ENCODE measurements around the gene CBFA2T2.
"Not testable (repeated sequence)": the region's sequence is repeated elsewhere in the genome, so short reads cannot be mapped to it uniquely, and the experiment has no call there.

The CBFA2T2 gene

GRCh38 chr20:33622705-33623365 is 132.9 kb downstream of the CBFA2T2 start:
- no peak for DNase-seq (ENCODE audit: low read depth, low spot score)

GRCh38 chr20:33624399-33624798 is 134.5 kb downstream of the CBFA2T2 start:
- no peak for DNase-seq (ENCODE audit: low read depth, low spot score)

- DNase-seq (ENCODE audit: low read depth, low spot score), result no peak
Measured at GRCh38 chr20:33626190-33626589, 136.3 kb downstream of the CBFA2T2 start.

- no peak for DNase-seq (ENCODE audit: low read depth, low spot score)
Measured at GRCh38 chr20:33627577-33628216, 137.8 kb downstream of the CBFA2T2 start.

GRCh38 chr20:33629533-33629932 is 139.6 kb downstream of the CBFA2T2 start:
- DNase-seq (ENCODE audit: low read depth, low spot score), result no peak

GRCh38 chr20:33629979-33630378 is 140.1 kb downstream of the CBFA2T2 start:
- no peak for DNase-seq (ENCODE audit: low read depth, low spot score)

GRCh38 chr20:33630507-33630906 is 140.6 kb downstream of the CBFA2T2 start:
- no peak for DNase-seq (ENCODE audit: low read depth, low spot score)

- not testable (repeated sequence) for DNase-seq (ENCODE audit: low read depth, low spot score)
Measured at GRCh38 chr20:33631910-33632309, 142.0 kb downstream of the CBFA2T2 start.

- no peak for DNase-seq (ENCODE audit: low read depth, low spot score)
Measured at GRCh38 chr20:33635341-33635740, 145.4 kb downstream of the CBFA2T2 start.

- DNase-seq (ENCODE audit: low read depth, low spot score), result no peak
Measured at GRCh38 chr20:33636776-33637175, 146.9 kb downstream of the CBFA2T2 start.

- no peak for DNase-seq (ENCODE audit: low read depth, low spot score)
Measured at GRCh38 chr20:33640287-33640686, 150.4 kb downstream of the CBFA2T2 start.

GRCh38 chr20:33644313-33645071 is 154.6 kb downstream of the CBFA2T2 start:
- DNase-seq (ENCODE audit: low read depth, low spot score), result no peak

GRCh38 chr20:33645072-33645358 is 155.1 kb downstream of the CBFA2T2 start:
- no peak for DNase-seq (ENCODE audit: low read depth, low spot score)

GRCh38 chr20:33645396-33645795 is 155.5 kb downstream of the CBFA2T2 start:
- no peak for DNase-seq (ENCODE audit: low read depth, low spot score)

- DNase-seq (ENCODE audit: low read depth, low spot score), result no peak
Measured at GRCh38 chr20:33646191-33646590, 156.3 kb downstream of the CBFA2T2 start.

- not testable (repeated sequence) for DNase-seq (ENCODE audit: low read depth, low spot score)
Measured at GRCh38 chr20:33646959-33647602, 157.2 kb downstream of the CBFA2T2 start.

- DNase-seq (ENCODE audit: low read depth, low spot score), result peak; percentile 73
Measured at GRCh38 chr20:33647603-33648395, 157.9 kb downstream of the CBFA2T2 start.

GRCh38 chr20:33648396-33649004 is 158.6 kb downstream of the CBFA2T2 start:
- no peak for DNase-seq (ENCODE audit: low read depth, low spot score)

- DNase-seq (ENCODE audit: low read depth, low spot score), result no peak
Measured at GRCh38 chr20:33649201-33649681, 159.3 kb downstream of the CBFA2T2 start.

- DNase-seq (ENCODE audit: low read depth, low spot score), result no peak
Measured at GRCh38 chr20:33650111-33650752, 160.3 kb downstream of the CBFA2T2 start.

Data from smooth muscle cell of the brain vasculature (primary cell).